GM12891 (cell line): Measurements from ENCODE around the gene MOB3A.
"Not testable (repeated sequence)": the region's sequence is repeated elsewhere in the genome, so short reads cannot be mapped to it uniquely, and the experiment has no call there.

ENCODE experiments used
- DNase-seq: peaks from one replicate; pipeline ENCODE4 v3.0.0; 2011; ENCODE audit warnings: low spot score; ENCODE audit not compliant: insufficient read length
- FAIRE-seq: peaks from 2 replicates; lab custom pipeline; 2011; peaks lifted over from hg19 to GRCh38; lab: Jason Lieb, UNC
- PAX5 ChIP-seq: IDR thresholded peaks from 2 replicates; pipeline ENCODE4 v1.6.1; 2011; ENCODE audit warnings: low read length, moderate library complexity, mild to moderate bottlenecking; ENCODE audit not compliant: insufficient read depth, severe bottlenecking
- POLR2A ChIP-seq: IDR thresholded peaks from 2 replicates; pipeline ENCODE4 v1.6.1; 2011; ENCODE audit warnings: low read depth, low read length, control low read depth
- POLR2AphosphoS5 ChIP-seq: IDR thresholded peaks from 2 replicates; pipeline ENCODE4 v1.6.1; 2011; ENCODE audit warnings: low read depth, low read length, control low read depth
- POU2F2 ChIP-seq: IDR thresholded peaks from 2 replicates; pipeline ENCODE4 v1.6.1; 2011; ENCODE audit warnings: low read depth, mild to moderate bottlenecking, control low read depth, low read length, moderate library complexity
- SPI1 ChIP-seq: IDR thresholded peaks from 2 replicates; pipeline ENCODE4 v1.6.1; 2011; ENCODE audit warnings: low read depth, low read length, control low read depth
- TAF1 ChIP-seq: IDR thresholded peaks from 2 replicates; pipeline ENCODE4 v1.6.1; 2011; ENCODE audit warnings: low read depth, low read length, control low read depth

MOB3A gene

GRCh38 chr19:2129892-2130770, 34.0 kb upstream of the MOB3A start:
- FAIRE-seq, result no peak
- TF ChIP-seq POLR2A (0 out of 2 replicates have a peak, but pooled peaks have one; percentile 24), PAX5 (no peak)
- no peak for DNase-seq

- TF ChIP-seq TAF1, result no peak
- no peak for TF ChIP-seq POLR2A
- no peak for TF ChIP-seq POLR2AphosphoS5
- FAIRE-seq, result no peak
- DNase-seq, result no peak
Measured at GRCh38 chr19:2129486-2129885, 33.4 kb upstream of the MOB3A start.

- no peak for FAIRE-seq
- TF ChIP-seq POLR2A (no peak), POLR2AphosphoS5 (no peak), POU2F2 (no peak), PAX5 (no peak), SPI1 (no peak), TAF1 (no peak)
- DNase-seq, result no peak
Measured at GRCh38 chr19:2129022-2129421, 32.9 kb upstream of the MOB3A start.

- DNase-seq, FAIRE-seq: not testable (repeated sequence)
Measured at GRCh38 chr19:2128252-2128651, 32.1 kb upstream of the MOB3A start.

GRCh38 chr19:2127758-2128157, 31.6 kb upstream of the MOB3A start:
- TF ChIP-seq TAF1 (no peak), PAX5 (no peak)
- FAIRE-seq, result no peak
- no peak for DNase-seq

GRCh38 chr19:2126879-2127518, 30.9 kb upstream of the MOB3A start:
- TF ChIP-seq POLR2AphosphoS5, result no peak
- no peak for DNase-seq

GRCh38 chr19:2123682-2124387, 27.7 kb upstream of the MOB3A start:
- TF ChIP-seq POLR2AphosphoS5 (no peak), POLR2A (no peak), SPI1 (no peak), PAX5 (no peak), POU2F2 (no peak), TAF1 (no peak)
- DNase-seq (no peak), FAIRE-seq (no peak)

More at GRCh38 chr19:2126879-2127518, 30.9 kb upstream of the MOB3A start:
- no peak for FAIRE-seq

- DNase-seq (no peak), FAIRE-seq (no peak)
- TF ChIP-seq PAX5 (no peak), POU2F2 (no peak), SPI1 (no peak), POLR2A (no peak), POLR2AphosphoS5 (no peak), TAF1 (no peak)
Measured at GRCh38 chr19:2122982-2123381, 26.9 kb upstream of the MOB3A start.

- TF ChIP-seq POU2F2 (no peak), PAX5 (no peak), POLR2AphosphoS5 (no peak), POLR2A (no peak), TAF1 (no peak), SPI1 (no peak)
- no peak for DNase-seq
- FAIRE-seq, result no peak
Measured at GRCh38 chr19:2122251-2122650, 26.1 kb upstream of the MOB3A start.

- FAIRE-seq (no peak), DNase-seq (no peak)
- TF ChIP-seq POLR2AphosphoS5, result no peak
Measured at GRCh38 chr19:2121416-2122051, 25.4 kb upstream of the MOB3A start.
